ENCODE data around the gene PBX2. TPM values are rescaled to one million over a fixed set of nuclear protein-coding genes. Genes with fewer than 3 reads are reported as not detected.
"Not testable (repeated sequence)": the region's sequence is repeated elsewhere in the genome, so short reads cannot be mapped to it uniquely, and the experiment has no call there.

PBX2 gene
- total RNA-seq, 1 donor = 49.5 TPM

DNA sequence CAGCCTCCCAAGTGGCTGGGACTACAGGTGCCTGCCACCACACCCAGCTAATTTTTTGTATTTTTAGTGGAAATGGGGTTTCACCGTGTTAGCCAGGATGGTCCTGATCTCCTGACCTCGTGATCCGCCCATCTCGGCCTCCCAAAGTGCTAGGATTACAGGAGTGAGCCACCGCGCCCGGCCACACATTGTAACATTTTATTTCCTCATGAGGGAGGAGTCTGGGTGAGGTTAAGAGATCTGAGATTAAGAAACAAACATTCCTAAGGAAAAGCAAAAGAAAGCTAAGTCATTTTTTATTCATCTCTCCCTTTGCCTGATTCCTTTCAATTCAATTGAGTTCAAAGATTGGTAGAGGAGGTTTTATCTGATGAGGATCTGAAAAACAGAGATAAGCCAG lies 45.8 kb downstream of the PBX2 start:
- H3K4me3 ChIP-seq (ENCODE audit: low read length); H3K9me3 ChIP-seq (ENCODE audit: low read depth, low read length): not testable (repeated sequence)
- H3K27me3 ChIP-seq (ENCODE audit: insufficient read depth, low read length) = peaks cover 17% of the 10 kb centered on the region

DNA sequence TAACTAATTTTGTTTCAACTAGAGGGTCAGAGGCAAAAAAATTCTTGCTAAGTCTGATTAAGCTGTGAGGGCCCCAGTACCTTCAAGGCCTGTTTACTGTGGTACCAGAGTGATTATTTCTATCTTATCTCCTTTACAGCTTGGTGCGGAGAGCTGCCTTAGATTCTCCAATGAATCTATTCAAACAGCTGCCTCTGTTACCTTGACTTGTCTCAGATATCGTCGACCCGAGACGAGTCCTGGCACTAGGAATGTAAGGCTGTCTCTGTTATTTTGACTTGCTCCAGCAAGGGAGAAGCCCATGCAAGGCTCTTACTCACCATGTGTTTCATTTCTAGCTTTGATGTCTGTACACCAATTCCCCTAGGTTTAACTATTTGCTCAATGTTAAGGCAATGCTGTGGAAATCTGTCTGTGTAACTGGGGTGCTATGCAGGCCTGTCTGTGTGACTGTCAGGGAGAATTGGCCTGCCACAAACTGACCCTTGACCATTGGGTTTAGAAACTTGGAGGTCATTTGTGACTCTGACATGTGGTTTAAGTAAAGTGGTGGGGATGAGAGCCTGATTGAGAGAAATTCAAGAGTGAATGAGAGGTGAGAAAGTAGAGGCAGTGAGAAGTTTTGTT lies 49.5 kb downstream of the PBX2 start:
- Histone ChIP-seq H3K4me1 (ENCODE audit: insufficient read depth, low read length) (no peaks in the 10 kb centered on the region), H3K27me3 (ENCODE audit: insufficient read depth, low read length) (no peaks in the 10 kb centered on the region), H3K4me3 (ENCODE audit: low read length) (no peak overlapping the region), H3K9me3 (ENCODE audit: low read depth, low read length) (no peaks in the 10 kb centered on the region)

More for the DNA sequence above, 45.8 kb downstream of the PBX2 start:
- peaks cover 13% of the 10 kb centered on the region for H3K4me1 ChIP-seq (ENCODE audit: insufficient read depth, low read length)

DNA sequence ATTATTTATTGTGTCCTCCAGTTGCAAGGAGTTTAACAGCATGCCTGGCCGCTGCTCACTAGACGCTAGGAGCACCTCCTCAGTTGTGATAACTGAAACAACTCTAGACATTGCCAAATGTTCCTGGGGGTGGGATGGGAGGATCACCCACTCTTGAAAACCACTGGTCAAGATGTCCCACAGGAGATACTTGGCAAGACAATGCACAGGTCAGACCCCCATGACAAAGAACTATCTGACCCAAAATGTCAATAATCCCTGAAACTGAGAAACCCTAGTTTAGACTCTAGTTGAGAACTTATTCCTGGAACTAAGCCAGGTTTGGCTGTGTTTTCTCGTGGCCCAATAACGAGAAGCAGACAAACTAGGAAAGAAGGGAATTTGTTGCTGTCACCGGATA lies 50.4 kb downstream of the PBX2 start:
- Histone ChIP-seq H3K4me3 (ENCODE audit: low read length) (no peak overlapping the region), H3K9me3 (ENCODE audit: low read depth, low read length) (no peaks in the 10 kb centered on the region), H3K4me1 (ENCODE audit: insufficient read depth, low read length) (no peaks in the 10 kb centered on the region), H3K27me3 (ENCODE audit: insufficient read depth, low read length) (no peaks in the 10 kb centered on the region)

DNA sequence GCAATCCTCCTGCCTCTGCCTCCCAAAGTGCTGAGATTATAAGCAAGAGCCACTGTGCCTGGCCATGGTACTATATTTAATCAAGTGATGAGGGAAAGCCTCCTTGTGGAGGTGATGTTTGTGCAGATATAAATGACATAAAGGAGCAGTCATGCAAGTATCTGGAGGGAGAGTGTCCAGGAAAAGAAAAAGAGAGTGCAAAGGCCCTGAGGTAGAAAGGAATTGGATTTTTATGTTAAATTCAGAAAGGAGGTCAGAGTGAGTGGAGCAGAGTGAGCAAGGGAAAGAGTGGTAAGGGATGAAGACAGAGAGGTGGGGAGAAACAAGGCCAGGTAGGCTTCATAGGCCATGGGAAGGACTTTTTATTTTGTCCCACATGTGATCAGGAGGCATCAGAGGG lies 52.5 kb downstream of the PBX2 start:
- H3K4me3 ChIP-seq (ENCODE audit: low read length) = no peak overlapping the region
- H3K9me3 ChIP-seq (ENCODE audit: low read depth, low read length) = no peaks in the 10 kb centered on the region
- no peaks in the 10 kb centered on the region for H3K27me3 ChIP-seq (ENCODE audit: insufficient read depth, low read length)
- H3K4me1 ChIP-seq (ENCODE audit: insufficient read depth, low read length) = no peaks in the 10 kb centered on the region

Other genes with a start within 250 kb of the PBX2 start
- gene CFB, start 244.1 kb downstream of the PBX2 start, total RNA-seq = 3.1 TPM
- gene NELFE, start 231.2 kb downstream of the PBX2 start, total RNA-seq = 47.8 TPM
- gene SKIC2, start 231.0 kb downstream of the PBX2 start, total RNA-seq = 44.8 TPM
- 16.1 TPM for gene DXO, start 218.1 kb downstream of the PBX2 start, total RNA-seq
- gene C4A, start 208.1 kb downstream of the PBX2 start, total RNA-seq = 0.94 TPM
- gene C4B, start 175.4 kb downstream of the PBX2 start, total RNA-seq = 1.0 TPM
- gene CYP21A2, start 151.8 kb downstream of the PBX2 start, total RNA-seq = not detected
- 2.8 TPM for gene TNXB, start 80.9 kb downstream of the PBX2 start, total RNA-seq
- gene ATF6B, start 62.0 kb downstream of the PBX2 start, total RNA-seq = 32.0 TPM
- gene FKBPL, start 59.9 kb downstream of the PBX2 start, total RNA-seq = 1.2 TPM
- gene PRRT1, start 38.3 kb downstream of the PBX2 start, total RNA-seq = 0.42 TPM
- gene PPT2, start 36.1 kb downstream of the PBX2 start, total RNA-seq = 6.0 TPM
- 0.73 TPM for gene EGFL8, start 25.6 kb downstream of the PBX2 start, total RNA-seq
- 12.9 TPM for gene AGPAT1, start 14.1 kb downstream of the PBX2 start, total RNA-seq
- 13.2 TPM for gene RNF5, start 11.8 kb downstream of the PBX2 start, total RNA-seq
- gene AGER, start 5.9 kb downstream of the PBX2 start, total RNA-seq = 1.5 TPM
- gene GPSM3, start 2.4 kb upstream of the PBX2 start, total RNA-seq = 131 TPM
- gene NOTCH4, start 33.9 kb upstream of the PBX2 start, total RNA-seq = 5.6 TPM
- gene TSBP1, start 181.7 kb upstream of the PBX2 start, total RNA-seq = not detected
- gene BTNL2, start 217.0 kb upstream of the PBX2 start, total RNA-seq = not detected
- gene HLA-DRA, start 249.7 kb upstream of the PBX2 start, total RNA-seq = 1,165 TPM

Measured in mononuclear cell (primary cell).